ENCODE data around the gene ZNF304. TPM values are rescaled to one million over a fixed set of nuclear protein-coding genes. Genes with fewer than 3 reads are reported as not detected.
A peak's percentile ranks its signal among the peaks of the same experiment; 100 is the strongest.
"Not testable (repeated sequence)": the region's sequence is repeated elsewhere in the genome, so short reads cannot be mapped to it uniquely, and the experiment has no call there.

Gene ZNF304
- polyA plus RNA-seq, 5 donors, result 12.5 to 21.0 (median 17.1) TPM

DNA sequence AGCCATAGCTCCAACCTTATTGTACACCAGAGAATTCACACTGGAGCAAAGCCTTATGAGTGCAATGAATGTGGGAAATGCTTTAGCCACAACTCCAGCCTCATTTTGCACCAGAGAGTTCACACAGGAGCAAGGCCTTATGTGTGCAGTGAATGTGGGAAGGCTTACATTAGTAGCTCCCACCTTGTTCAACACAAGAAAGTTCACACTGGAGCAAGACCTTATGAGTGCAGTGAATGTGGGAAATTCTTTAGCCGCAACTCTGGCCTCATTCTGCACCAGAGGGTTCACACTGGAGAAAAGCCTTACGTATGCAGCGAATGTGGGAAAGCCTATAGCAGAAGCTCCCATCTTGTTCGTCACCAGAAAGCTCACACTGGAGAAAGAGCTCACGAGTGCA, 6.3 kb downstream of the ZNF304 start:
- DNase-seq, result no peak

DNA sequence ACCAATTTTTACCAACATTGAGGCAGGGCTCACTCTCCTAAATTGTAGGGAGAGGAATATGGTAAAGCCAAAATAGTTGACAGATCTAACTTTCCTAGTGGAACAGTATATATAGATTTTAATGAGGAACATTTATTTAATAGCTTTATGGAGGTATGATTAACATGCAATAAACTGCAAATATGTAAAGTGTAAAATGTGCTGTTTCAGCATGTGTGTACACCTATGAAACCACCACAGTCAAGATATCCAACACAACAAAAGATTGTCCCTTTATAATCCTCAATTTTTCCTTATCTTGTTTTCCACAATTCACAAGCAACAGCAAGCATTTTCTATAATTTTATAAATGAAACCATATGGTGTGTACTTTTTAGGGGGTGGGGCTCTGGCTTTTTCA, 8.2 kb downstream of the ZNF304 start:
- DNase-seq, result no peak

DNA sequence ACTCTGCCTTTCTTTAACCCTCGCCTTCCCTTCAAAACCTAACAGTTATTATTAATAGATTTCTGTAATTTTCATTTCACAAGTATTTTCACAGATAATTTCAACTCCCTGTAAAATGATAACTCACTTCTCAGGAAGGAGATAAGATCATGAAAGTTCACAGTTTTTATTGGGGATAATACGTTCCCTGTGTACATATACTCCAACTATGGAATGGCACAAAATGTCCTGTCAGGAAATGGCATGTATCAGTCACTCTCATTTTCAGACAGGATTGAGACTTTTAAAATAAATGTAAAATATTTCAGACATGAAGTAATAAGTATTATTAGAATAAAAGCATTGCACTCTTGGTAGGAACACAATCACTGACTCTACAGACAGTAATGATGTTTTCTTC, 11.3 kb downstream of the ZNF304 start:
- no peak for DNase-seq

DNA sequence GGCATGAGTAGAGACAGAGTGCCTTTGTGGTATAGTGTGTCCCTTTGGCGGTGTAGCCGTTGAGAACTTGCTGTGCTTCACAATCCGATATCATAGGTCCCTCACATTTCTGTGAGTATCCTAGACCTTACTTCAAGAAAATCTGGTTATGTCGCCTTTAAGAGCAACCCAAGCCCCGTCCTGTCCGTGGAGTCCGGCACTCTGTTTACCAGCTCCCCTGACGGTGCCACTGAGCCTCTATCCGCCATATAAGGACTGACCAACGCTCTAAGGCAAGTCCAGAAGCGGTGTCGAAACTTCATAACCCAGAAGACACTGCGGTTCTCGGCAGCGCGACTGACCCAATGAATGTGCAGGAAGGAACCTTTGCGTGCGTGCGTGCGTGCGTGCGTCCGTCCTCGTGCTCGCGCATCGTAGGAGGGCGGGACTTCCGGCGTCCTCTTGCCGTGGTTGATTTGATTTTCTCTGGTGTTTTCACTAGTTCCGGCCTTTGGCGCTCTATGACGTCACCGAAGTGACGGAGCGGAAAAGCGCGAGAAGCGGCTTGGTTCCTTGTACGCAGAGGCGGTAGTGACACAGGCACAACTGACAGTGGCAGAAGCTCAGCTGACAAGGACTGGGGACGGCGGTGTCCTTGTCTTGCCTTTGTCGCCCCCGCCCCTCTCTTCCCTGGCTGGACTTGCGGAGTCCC, 12.1 kb downstream of the ZNF304 start, which contains the start of the genes TRAPPC2B and ZNF547:
Gene TRAPPC2B, plus strand, starts transcription at position 555 of the 691 bp plus-strand sequence. CDS start 1,283 bp downstream, outside the sequence.
Gene ZNF547, plus strand, starts transcription at position 555 of the 691 bp plus-strand sequence. CDS start 5,005 bp downstream, outside the sequence.
- peak; percentile 100 for DNase-seq

- DNase-seq, result no peak
Measured at GRCh38 chr19:57363688-57364181, 12.7 kb downstream of the ZNF304 start.

DNA sequence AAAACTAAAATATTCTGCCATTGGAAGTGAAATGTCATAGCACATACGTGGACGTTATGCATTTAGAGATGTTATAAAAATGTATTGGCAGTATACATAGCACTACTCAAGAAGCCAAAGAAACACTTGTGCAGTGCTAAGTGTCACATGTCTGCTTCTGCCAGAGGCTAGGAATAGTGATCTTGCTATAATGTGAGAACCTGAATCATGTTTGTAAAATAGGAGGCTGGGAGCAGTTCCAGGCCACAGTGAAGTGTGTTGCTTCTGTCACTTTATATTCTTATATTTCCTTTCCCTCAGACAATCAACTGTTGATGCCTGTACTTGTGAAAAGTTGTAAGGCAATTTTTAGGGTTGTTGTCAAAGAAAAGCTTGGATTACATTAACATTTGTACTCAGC, 15.7 kb downstream of the ZNF304 start:
- no peak for DNase-seq

DNA sequence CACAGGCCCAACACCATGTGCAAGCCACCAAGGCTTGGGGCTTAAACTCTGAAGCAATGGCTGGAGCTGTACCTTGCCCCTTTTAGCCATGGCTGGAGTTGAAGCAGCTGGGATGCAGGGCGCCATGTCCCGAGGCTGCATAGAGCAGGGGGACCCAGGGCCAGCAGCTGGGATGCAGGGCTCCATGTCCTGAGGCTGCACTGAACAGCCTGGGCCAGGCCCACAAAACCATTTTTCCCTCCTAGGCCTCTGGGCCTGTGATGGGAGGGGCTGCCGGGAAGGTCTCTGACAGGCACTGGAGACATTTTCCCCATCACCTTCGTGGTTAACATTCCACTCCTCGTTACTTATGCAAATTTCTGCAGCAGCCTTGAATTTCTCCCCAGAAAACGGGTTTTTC, 23.1 kb downstream of the ZNF304 start:
- no peak for DNase-seq

DNA sequence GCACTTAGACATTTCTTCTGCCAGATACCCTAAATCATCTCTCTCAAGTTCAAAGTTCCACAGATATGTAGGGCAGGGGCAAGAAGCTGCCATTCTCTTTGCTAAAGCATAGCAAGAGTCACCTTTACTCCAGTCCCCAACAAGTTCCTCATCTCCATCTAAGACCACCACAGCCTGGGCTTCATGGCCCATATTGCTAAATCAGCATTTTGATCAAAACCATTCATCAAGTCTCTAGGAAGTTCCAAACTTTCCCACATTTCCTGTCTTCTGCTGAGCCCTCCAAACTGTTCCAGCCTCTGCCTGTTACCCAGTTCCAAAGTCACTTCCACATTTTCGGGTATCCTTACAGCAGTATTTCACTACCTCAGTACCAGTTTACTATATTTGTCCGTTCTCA, 23.6 kb downstream of the ZNF304 start:
- not testable (repeated sequence) for DNase-seq

GRCh38 chr19:57376151-57376550, 25.1 kb downstream of the ZNF304 start:
- DNase-seq, result no peak

DNA sequence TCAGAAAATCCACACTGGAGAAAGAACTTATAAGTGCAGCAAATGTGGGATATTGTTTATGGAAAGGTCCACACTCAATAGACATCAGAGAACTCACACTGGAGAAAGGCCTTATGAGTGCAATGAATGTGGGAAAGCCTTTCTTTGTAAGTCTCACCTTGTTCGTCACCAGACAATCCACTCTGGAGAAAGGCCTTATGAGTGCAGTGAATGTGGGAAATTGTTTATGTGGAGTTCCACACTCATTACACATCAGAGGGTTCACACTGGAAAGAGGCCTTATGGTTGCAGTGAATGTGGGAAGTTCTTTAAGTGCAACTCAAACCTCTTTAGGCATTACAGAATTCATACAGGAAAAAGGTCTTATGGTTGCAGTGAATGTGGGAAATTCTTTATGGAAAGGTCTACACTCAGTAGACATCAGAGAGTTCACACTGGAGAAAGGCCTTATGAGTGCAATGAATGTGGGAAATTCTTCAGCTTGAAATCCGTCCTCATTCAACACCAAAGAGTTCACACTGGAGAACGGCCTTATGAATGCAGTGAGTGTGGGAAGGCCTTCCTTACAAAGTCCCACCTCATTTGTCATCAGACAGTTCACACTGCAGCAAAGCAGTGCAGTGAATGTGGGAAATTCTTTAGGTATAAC, 26.6 kb downstream of the ZNF304 start:
- DNase-seq, result no peak

DNA sequence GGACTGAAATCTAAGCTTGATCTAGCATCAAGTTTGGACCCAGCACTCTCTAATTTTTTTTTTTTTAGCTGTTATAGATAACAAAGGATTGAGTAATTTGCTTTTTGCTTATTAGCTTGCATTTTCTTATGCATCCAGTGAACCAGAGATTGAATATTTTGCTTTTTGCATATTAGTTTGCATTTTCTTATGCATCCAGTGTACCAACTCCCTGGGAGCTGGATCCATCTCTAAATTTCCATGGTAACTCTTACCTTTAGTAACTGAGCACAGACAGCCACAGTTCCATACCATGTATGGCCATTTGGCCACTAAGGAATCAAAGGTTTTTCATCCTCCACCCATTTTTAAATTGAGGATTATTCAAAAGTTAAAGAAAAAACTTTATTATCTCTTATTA, 29.9 kb downstream of the ZNF304 start:
- DNase-seq, result no peak

GRCh38 chr19:57382806-57383488, 31.9 kb downstream of the ZNF304 start:
- no peak for DNase-seq

DNA sequence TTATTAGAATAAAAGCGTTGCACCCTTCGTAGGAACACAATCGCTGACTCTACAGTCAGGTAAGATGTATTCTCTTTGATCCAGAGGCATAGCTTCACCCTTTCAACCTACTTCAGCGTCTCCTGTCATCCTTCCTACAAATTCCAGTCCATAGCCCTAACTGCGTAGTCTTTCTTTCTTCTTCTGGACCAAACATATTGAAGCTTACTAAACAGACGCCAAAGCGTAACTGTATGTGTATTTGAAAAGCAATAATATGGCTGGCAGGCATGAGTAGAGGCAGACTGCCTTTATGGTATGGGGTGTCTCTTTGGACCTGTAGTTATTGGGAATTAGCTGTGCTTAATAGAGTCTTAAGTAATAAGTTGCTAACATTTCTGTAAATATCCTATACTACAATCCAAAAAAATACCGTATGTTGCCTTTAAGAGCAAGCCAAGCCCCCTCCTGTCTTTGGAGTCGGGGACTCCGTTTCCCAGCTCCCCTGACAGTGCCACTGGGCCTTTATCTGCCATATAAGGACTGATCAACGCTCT, 38.2 kb downstream of the ZNF304 start:
- no peak for DNase-seq

GRCh38 chr19:57389730-57390598, 38.9 kb downstream of the ZNF304 start, which contains the start of gene ZNF548:
ZNF548 (plus strand) TSS chr19:57389854; CDS start chr19:57390100, 246 bp downstream.
- DNase-seq, result peak; percentile 96 to 98

GRCh38 chr19:57395710-57396109, 44.6 kb downstream of the ZNF304 start:
- no peak for DNase-seq

DNA sequence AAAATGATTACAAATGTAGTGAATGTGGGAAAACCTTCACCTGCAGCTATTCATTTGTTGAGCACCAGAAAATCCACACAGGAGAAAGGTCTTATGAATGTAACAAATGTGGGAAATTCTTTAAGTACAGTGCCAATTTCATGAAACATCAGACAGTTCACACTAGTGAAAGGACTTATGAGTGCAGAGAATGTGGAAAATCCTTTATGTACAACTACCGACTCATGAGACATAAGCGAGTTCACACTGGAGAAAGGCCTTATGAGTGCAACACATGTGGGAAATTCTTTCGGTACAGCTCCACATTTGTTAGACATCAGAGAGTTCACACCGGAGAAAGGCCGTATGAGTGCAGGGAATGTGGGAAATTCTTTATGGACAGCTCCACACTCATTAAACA, 47.8 kb downstream of the ZNF304 start:
- no peak for DNase-seq

DNA sequence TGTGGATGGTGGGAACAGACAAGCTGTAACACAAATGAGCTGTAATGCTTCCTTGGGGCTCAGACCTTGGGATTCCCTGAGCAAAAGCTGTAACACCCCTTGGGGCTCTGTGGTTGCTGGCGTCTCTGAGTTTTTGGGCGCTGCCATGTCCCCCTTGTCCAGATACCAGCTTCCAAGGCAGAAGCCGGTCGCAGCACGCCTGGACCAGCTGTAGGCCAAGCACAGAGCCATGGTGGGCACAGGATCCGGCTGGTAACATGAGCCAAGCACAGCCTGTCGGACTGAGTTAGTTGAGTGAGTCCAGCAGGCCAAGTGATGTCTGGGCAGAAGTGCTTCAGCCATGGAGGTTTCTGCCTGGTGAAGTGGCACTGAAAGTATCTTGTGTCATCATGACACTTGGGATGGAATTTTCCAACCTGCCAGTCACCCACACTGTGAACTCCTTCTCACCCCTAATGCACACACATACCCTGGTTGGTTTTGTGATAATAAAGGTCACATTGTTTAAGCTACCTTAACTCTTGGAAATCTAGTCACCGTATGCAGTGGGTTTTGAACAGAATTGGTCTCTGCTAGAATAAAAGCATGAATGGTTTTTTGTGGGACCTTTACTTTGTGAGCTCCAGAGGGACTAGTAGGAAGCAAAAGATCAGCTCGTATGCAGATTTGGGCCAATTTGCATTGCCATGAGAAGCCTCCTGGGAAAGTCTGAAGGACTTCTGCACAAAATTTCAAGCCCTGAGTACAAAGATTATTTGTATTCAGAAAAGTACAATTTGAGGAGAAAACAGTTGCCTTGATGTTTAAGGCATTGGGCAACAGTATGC, 52.9 kb downstream of the ZNF304 start:
- DNase-seq, result no peak

- DNase-seq, result peak; percentile 49 to 55
Measured at GRCh38 chr19:57406516-57407123, 55.5 kb downstream of the ZNF304 start.
